Adrenal gland (tissue), 12 donors: ENCODE results near the gene GZMA. TPM values are rescaled to one million over a fixed set of nuclear protein-coding genes. Genes with fewer than 3 reads are reported as not detected.
"Not testable (repeated sequence)": the region's sequence is repeated elsewhere in the genome, so short reads cannot be mapped to it uniquely, and the experiment has no call there.

Experiments used
- DNase-seq, 7 donors: peaks; one replicate each; pipeline ENCODE4 v3.0.0-alpha.2; 2019 to 2020
- H3K27ac ChIP-seq, 5 donors: fragments of 200-600 bp; sonication (generic) in 4 of 5; 1 replicate in 3 of 5; 2 replicates in 2 of 5; pipeline versions ENCODE4 v1.5.1 to v1.8.0; 2016 to 2020; ENCODE audit warnings: mild to moderate bottlenecking in 1 of 5
- H3K27me3 ChIP-seq: fragments of 200-600 bp; 2 replicates; pipeline ENCODE4 v1.8.0; 2021
- H3K36me3 ChIP-seq, 2 donors: fragments of 200-600 bp; replicated peaks in 1 of 2; 1 replicate in 1 of 2; 2 replicates in 1 of 2; pipeline versions ENCODE4 v1.5.1 to v1.8.0; 2018 to 2022
- H3K4me1 ChIP-seq, 2 donors: fragments of 200-600 bp; replicated peaks in 1 of 2; 1 replicate in 1 of 2; 2 replicates in 1 of 2; pipeline versions ENCODE4 v1.5.1 to v1.8.0; 2018 to 2021
- H3K4me3 ChIP-seq, 4 donors: fragments of 200-600 bp; sonication (generic) in 3 of 4; one replicate each; pipeline ENCODE4 v1.5.1; 2016 to 2018
- H3K9me3 ChIP-seq, 3 donors: fragments of 200-600 bp; sonication (generic) in 1 of 3; replicated peaks in 1 of 3; 1 replicate in 2 of 3; 2 replicates in 1 of 3; pipeline versions ENCODE4 v1.5.1 to v1.8.0; 2016 to 2021
- POLR2A ChIP-seq, 2 donors: fragments of 450-650 bp; IDR thresholded peaks; one replicate each; pipeline ENCODE4 v1.6.1; 2017; ENCODE audit warnings: antibody characterized with exemption in 2 of 2, mild to moderate bottlenecking in 2 of 2, moderate library complexity in 1 of 2
- WGBS, 4 donors: extraction: QIAGEN DNeasy Blood & Tissue Kit in 2 of 4; methylation state at CpG; one replicate each; pipeline versions ENCODE4 v1.1.5 to v1.1.7; 2013 to 2017; 5-methylcytosine and 5-hydroxymethylcytosine counted together
- intact Hi-C, 2 donors: fragments of 100-400 bp; cut with DNase I; formaldehyde crosslinking; loops; one replicate each; pipeline versions ENCODE4 v1.14.1 to v1.15.0; 2022 to 2023
- polyA plus RNA-seq, 3 donors: library from polyadenylated mRNA; stranded (reverse); fragments of 200-250 nt in 2 of 3; fragments of 350-450 nt in 1 of 3; fragmentation: Illumina TruSeq in 1 of 3; extraction: RNeasy Lipid Tissue Mini Kit (QIAGEN cat#74804) in 1 of 3; gene quantifications; one replicate each; pipeline ENCODE4 v1.2.3, GENCODE V29; 2013 to 2014
- total RNA-seq, 9 donors: library from RNA; depleted of rRNA in 4 of 9; stranded (reverse); fragments of >200 nt in 4 of 9; fragments of 120-200 nt in 1 of 9; fragmentation: NEBNext Ultra II Directional in 1 of 9; extraction: Animal tissue kit (Norgen Biotek cat#: 25700) in 1 of 9; gene quantifications; one replicate each; pipeline versions ENCODE4 v1.1.0 to v1.2.4, GENCODE V29; 2013 to 2023
- TF ChIP-seq, protein P1 (sequence below), 6 experiments: fragments of 450-650 bp in 4 of 6; fragments of 200-600 bp in 2 of 6; sonication (generic) in 1 of 6; IDR thresholded peaks; 1 replicate in 5 of 6; 2 replicates in 1 of 6; pipeline versions ENCODE4 v1.5.1 to v1.8.0; 2016 to 2021; ENCODE audit warnings: antibody characterized with exemption in 6 of 6, mild to moderate bottlenecking in 2 of 6, moderate library complexity in 1 of 6
- donor health status: healthy with polysubstance abuse.
- donor health status: Bipolar disorder and iron deficiency.
- donor health status: DM: yes; HTN: yes; CAD: no.
- donor health status: DM: no; HTN: no; CAD: no.
- donor health status: DM: no; HTN: no; CAD: no.
- donor health status: DM: yes; HTN: yes; CAD: no.

The GZMA gene
- total and polyA plus RNA-seq, 12 donors = 0.39 to 9.7 (median 1.9) TPM; not detected in 2

- Histone ChIP-seq H3K4me3 (no peak overlapping the region), H3K4me1 (no peaks in the 10 kb centered on the region), H3K27me3 (peaks cover 3% of the 10 kb centered on the region), H3K9me3 (no peaks in the 10 kb centered on the region), H3K27ac (no peak overlapping the region), H3K36me3 (no peaks in the 10 kb centered on the region)
- 73 to 95% (median 81%) methylated on average over 2 of the region's 2 CpGs for WGBS, 4 donors
- DNase-seq = no peak
- intact Hi-C loops = no loop called here
- TF ChIP-seq POLR2A (IDR thresholded peaks at IDR 0.05) = no peak
- TF ChIP-seq, protein P1, sequence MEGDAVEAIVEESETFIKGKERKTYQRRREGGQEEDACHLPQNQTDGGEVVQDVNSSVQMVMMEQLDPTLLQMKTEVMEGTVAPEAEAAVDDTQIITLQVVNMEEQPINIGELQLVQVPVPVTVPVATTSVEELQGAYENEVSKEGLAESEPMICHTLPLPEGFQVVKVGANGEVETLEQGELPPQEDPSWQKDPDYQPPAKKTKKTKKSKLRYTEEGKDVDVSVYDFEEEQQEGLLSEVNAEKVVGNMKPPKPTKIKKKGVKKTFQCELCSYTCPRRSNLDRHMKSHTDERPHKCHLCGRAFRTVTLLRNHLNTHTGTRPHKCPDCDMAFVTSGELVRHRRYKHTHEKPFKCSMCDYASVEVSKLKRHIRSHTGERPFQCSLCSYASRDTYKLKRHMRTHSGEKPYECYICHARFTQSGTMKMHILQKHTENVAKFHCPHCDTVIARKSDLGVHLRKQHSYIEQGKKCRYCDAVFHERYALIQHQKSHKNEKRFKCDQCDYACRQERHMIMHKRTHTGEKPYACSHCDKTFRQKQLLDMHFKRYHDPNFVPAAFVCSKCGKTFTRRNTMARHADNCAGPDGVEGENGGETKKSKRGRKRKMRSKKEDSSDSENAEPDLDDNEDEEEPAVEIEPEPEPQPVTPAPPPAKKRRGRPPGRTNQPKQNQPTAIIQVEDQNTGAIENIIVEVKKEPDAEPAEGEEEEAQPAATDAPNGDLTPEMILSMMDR (IDR thresholded peaks at IDR 0.05) = no peak
These were observed 1.8 kb downstream of the GZMA start for GRCh38 chr5:55104036-55104772.

GRCh38 chr5:55104946-55105701, 2.7 kb downstream of the GZMA start:
- no peak for DNase-seq
- 67 to 79% (median 74%) methylated on average over 5 of the region's 5 CpGs for WGBS, 4 donors

GRCh38 chr5:55105976-55106375, 3.5 kb downstream of the GZMA start:
- H3K27me3 ChIP-seq, H3K4me1 ChIP-seq, DNase-seq, intact Hi-C loops, H3K36me3 ChIP-seq, H3K27ac ChIP-seq, H3K9me3 ChIP-seq, H3K4me3 ChIP-seq: not testable (repeated sequence)

More at GRCh38 chr5:55104946-55105701, 2.7 kb downstream of the GZMA start:
- no peaks in the 10 kb centered on the region for H3K36me3 ChIP-seq
- intact Hi-C loops = no loop called here
- TF ChIP-seq POLR2A (IDR thresholded peaks at IDR 0.05) = no peak
- TF ChIP-seq, protein P1 (IDR thresholded peaks at IDR 0.05) = no peak
- no peak overlapping the region for H3K4me3 ChIP-seq
- H3K4me1 ChIP-seq = no peaks in the 10 kb centered on the region
- H3K27ac ChIP-seq = no peak overlapping the region
- no peaks in the 10 kb centered on the region for H3K9me3 ChIP-seq
- H3K27me3 ChIP-seq = peaks cover 3% of the 10 kb centered on the region

DNA sequence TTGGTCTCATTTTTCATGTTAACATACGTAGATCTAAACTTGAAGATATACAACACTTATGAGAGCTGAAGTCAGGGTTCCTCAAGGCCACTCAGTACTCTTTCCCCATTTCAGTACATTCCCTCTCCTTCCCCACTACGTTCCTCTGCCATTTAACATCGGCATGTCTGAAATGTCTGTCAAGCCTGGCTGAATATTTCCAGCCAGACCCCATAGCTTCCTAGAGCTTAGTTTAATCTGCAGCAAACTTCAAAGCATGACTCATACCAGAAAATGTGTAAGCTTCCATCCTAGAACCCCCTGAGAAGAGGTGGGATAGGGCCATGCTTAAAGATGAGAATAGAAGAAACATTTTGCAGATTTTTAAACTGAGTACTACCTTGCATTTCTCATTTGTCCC, 6.2 kb downstream of the GZMA start:
- no peaks in the 10 kb centered on the region for H3K9me3 ChIP-seq
- 55 to 73% (median 60%) methylated on average over 3 of the region's 3 CpGs for WGBS, 4 donors
- H3K4me3 ChIP-seq = no peak overlapping the region
- intact Hi-C loops = no loop called here
- TF ChIP-seq POLR2A (IDR thresholded peaks at IDR 0.05) = no peak
- TF ChIP-seq, protein P1 (IDR thresholded peaks at IDR 0.05) = no peak
- H3K27ac ChIP-seq = no peak overlapping the region
- no peaks in the 10 kb centered on the region for H3K36me3 ChIP-seq
- H3K4me1 ChIP-seq = no peaks in the 10 kb centered on the region
- DNase-seq = no peak
- peaks cover 3% of the 10 kb centered on the region for H3K27me3 ChIP-seq
